K562 (cell line): ENCODE results near the gene PSMD7. TPM values are rescaled to one million over a fixed set of nuclear protein-coding genes. Genes with fewer than 3 reads are reported as not detected.

Experiments
- ATAC-seq: fragments of 200-7000 bp; cut with Tn5 transposase; 3 replicates; pipeline ENCODE4 v1.9.1; 2020; ENCODE audit warnings: moderate library complexity
- BruUV-seq: library from RNA; stranded (reverse); fragments of 400-500 nt; replicated peaks from 2 replicates; lab custom pipeline; 2021; lab: Mats Ljungman, UMichigan
- CTCF ChIA-PET: fragments of 300-600 bp; formaldehyde crosslinking; extraction: SDS; loops from one replicate; lab custom pipeline; 2021; ENCODE audit warnings: low intra/inter-chr PET ratio; lab: Yijun Ruan, JAX
- POLR2A ChIA-PET: fragments of 300-600, 350-650 bp; sonication (Branson Sonifier 250); formaldehyde crosslinking; extraction: SDS; loops from one replicate; lab custom pipeline; 2021; ENCODE audit warnings: antibody characterized with exemption, inconsistent platforms; lab: Yijun Ruan, JAX
- DNase-seq, 4 experiments: peaks; one replicate each; pipeline versions ENCODE4 v3.0.0 to v3.0.0-alpha.2; 2011 to 2018; ENCODE audit warnings: low spot score in 3 of 4, mixed read lengths in 3 of 4; ENCODE audit errors: extremely low read depth in 1 of 4
- FAIRE-seq: peaks from 2 replicates; lab custom pipeline; 2011; peaks lifted over from hg19 to GRCh38; lab: Jason Lieb, UNC
- H2AFZ ChIP-seq: 2 replicates; pipeline ENCODE4 v1.6.0; 2011; ENCODE audit warnings: low read depth, low read length, control low read depth, inconsistent platforms
- H3K27ac ChIP-seq: fragments of 200-600 bp; 3 replicates; pipeline ENCODE4 v1.8.0; 2011; ENCODE audit warnings: low read depth, mild to moderate bottlenecking, control low read depth, inconsistent platforms, low read length, moderate library complexity, mixed read lengths; ENCODE audit errors: extremely low read depth
- H3K27me3 ChIP-seq, 2 experiments: fragments of 300-600 bp in 1 of 2; 2 replicates in 1 of 2; 3 replicates in 1 of 2; pipeline versions ENCODE4 v1.6.0 to v1.8.0; 2011; ENCODE audit warnings: inconsistent platforms in 2 of 2, low read length in 2 of 2, mild to moderate bottlenecking in 1 of 2, mixed read lengths in 1 of 2, moderate library complexity in 1 of 2; ENCODE audit not compliant: control insufficient read depth in 2 of 2, insufficient read depth in 2 of 2
- H3K36me3 ChIP-seq: fragments of 300-600 bp; 3 replicates; pipeline ENCODE4 v1.8.0; 2011; ENCODE audit warnings: mild to moderate bottlenecking, low read length, inconsistent platforms; ENCODE audit not compliant: control insufficient read depth, insufficient read depth
- H3K4me1 ChIP-seq, 2 experiments: fragments of 200-600 bp in 1 of 2; replicated peaks in 1 of 2; 2 replicates in 1 of 2; 3 replicates in 1 of 2; pipeline versions ENCODE4 v1.5.1 to v1.8.0; 2011; ENCODE audit warnings: inconsistent platforms in 2 of 2, low read length in 2 of 2, mild to moderate bottlenecking in 1 of 2, mixed read lengths in 1 of 2, moderate library complexity in 1 of 2; ENCODE audit not compliant: control insufficient read depth in 2 of 2, insufficient read depth in 2 of 2
- H3K4me2 ChIP-seq: 2 replicates; pipeline ENCODE4 v1.6.1; 2011; ENCODE audit warnings: low read length, control low read depth, inconsistent platforms, mixed read lengths; ENCODE audit not compliant: insufficient read depth
- H3K4me3 ChIP-seq: fragments of 200-600 bp; sonication (generic), shearing (Covaris generic); 2 replicates; pipeline ENCODE4 v1.5.1; 2016; ENCODE audit warnings: control low read depth, inconsistent platforms
- H3K79me2 ChIP-seq: fragments of 200-600 bp; 3 replicates; pipeline ENCODE4 v1.8.0; 2011; ENCODE audit warnings: low read length, inconsistent platforms; ENCODE audit not compliant: control insufficient read depth, insufficient read depth
- H3K9ac ChIP-seq, 2 experiments: 2 replicates each; pipeline versions ENCODE4 v1.6.0 to v1.6.1; 2011; ENCODE audit warnings: low read depth in 2 of 2, low read length in 2 of 2, control low read depth in 1 of 2, inconsistent platforms in 1 of 2, mild to moderate bottlenecking in 1 of 2, mixed read lengths in 1 of 2; ENCODE audit not compliant: insufficient read depth in 1 of 2
- H3K9me1 ChIP-seq: one replicate; pipeline ENCODE4 v1.6.0; 2011; ENCODE audit warnings: inconsistent platforms, mild to moderate bottlenecking, low read length, moderate library complexity; ENCODE audit not compliant: control insufficient read depth, insufficient read depth
- H3K9me3 ChIP-seq: replicated peaks from 2 replicates; pipeline ENCODE4 v1.5.1; 2011; ENCODE audit warnings: low read depth, low read length, inconsistent platforms; ENCODE audit not compliant: control insufficient read depth, insufficient read depth
- H4K20me1 ChIP-seq: replicated peaks from 2 replicates; pipeline ENCODE4 v1.6.1; 2011; ENCODE audit warnings: low read length, inconsistent platforms, mixed read lengths; ENCODE audit not compliant: control insufficient read depth, insufficient read depth
- CXXC5 ChIP-seq: fragments of 250-450 bp; sonication (Bioruptor Pico); IDR thresholded peaks from 2 replicates; pipeline ENCODE4 v1.8.0; 2022; ENCODE audit warnings: inconsistent platforms, mild to moderate bottlenecking, moderate library complexity
- FOXA3 ChIP-seq, 2 experiments: fragments of 450-650 bp in 1 of 2; sonication (generic) in 1 of 2; formaldehyde crosslinking; IDR thresholded peaks in 1 of 2; conservative IDR thresholded peaks in 1 of 2; 2 replicates each; pipeline versions ENCODE4 v1.4.0 to v1.8.0; 2020 to 2022; ENCODE audit warnings: mild to moderate bottlenecking in 2 of 2, missing genetic modification reagents in 1 of 2
- HDAC3 ChIP-seq: fragments of 450-650 bp; IDR thresholded peaks from 2 replicates; pipeline ENCODE4 v1.6.1; 2018; ENCODE audit warnings: borderline replicate concordance, mild to moderate bottlenecking, moderate library complexity; ENCODE audit not compliant: partially characterized antibody
- LCOR ChIP-seq: sonication (generic); formaldehyde crosslinking; IDR thresholded peaks from 2 replicates; pipeline ENCODE4 v1.8.0; 2022; ENCODE audit warnings: mild to moderate bottlenecking, missing genetic modification reagents
- POLR2A ChIP-seq: fragments of 450-650 bp; conservative IDR thresholded peaks from 2 replicates; pipeline ENCODE4 v1.6.1; 2016
- POLR2AphosphoS5 ChIP-seq: IDR thresholded peaks from 2 replicates; pipeline ENCODE4 v1.6.1; 2011; ENCODE audit warnings: mild to moderate bottlenecking, low read depth, low read length, moderate library complexity; ENCODE audit not compliant: control insufficient read depth, insufficient read depth
- RBM34 ChIP-seq: fragments of 200-400 bp; formaldehyde crosslinking; IDR thresholded peaks from 2 replicates; pipeline ENCODE4 v1.6.1; 2018; ENCODE audit warnings: low read length, borderline replicate concordance; ENCODE audit not compliant: insufficient read depth
- SUPT5H ChIP-seq: fragments of 450-650 bp; IDR thresholded peaks from 2 replicates; pipeline ENCODE4 v1.6.1; 2016
- ZBTB8A ChIP-seq: fragments of 450-650 bp; IDR thresholded peaks from 2 replicates; pipeline ENCODE4 v1.6.1; 2018; ENCODE audit warnings: mild to moderate bottlenecking, moderate library complexity; ENCODE audit not compliant: partially characterized antibody
- ZNF140 ChIP-seq: fragments of 250-450 bp; sonication (Bioruptor Pico); IDR thresholded peaks from 2 replicates; pipeline ENCODE4 v1.8.0; 2021; ENCODE audit warnings: moderate library complexity, mild to moderate bottlenecking, inconsistent platforms
- ZNF311 ChIP-seq: fragments of 250-450 bp; sonication (Bioruptor Pico); IDR thresholded peaks from 2 replicates; pipeline ENCODE4 v1.4.0; 2020; ENCODE audit warnings: mild to moderate bottlenecking, moderate library complexity
- WGBS: fragments of 100-300 bp; shearing (Covaris generic); methylation state at CpG from one replicate; pipeline ENCODE4 v1.1.6; 2016; ENCODE audit warnings: low coverage, mixed read lengths; ENCODE audit not compliant: insufficient coverage; ENCODE audit errors: missing lambda C conversion rate; 5-methylcytosine and 5-hydroxymethylcytosine counted together
- in situ Hi-C: fragments of 300-500 bp; cut with MboI; formaldehyde crosslinking; loops from 4 replicates; pipeline ENCODE4 v1.15.0; 2018; ENCODE audit warnings: inconsistent platforms, mixed read lengths
- intact Hi-C: fragments of 100-400 bp; cut with micrococcal nuclease; formaldehyde crosslinking; loops from 2 replicates; pipeline ENCODE4 v1.14.2; 2022
- polyA plus RNA-seq, 8 experiments: library from polyadenylated mRNA; depleted of rRNA in 4 of 8; stranded (reverse) in 5 of 8; unstranded in 3 of 8; fragments of >200 nt; fragmentation: Nextera tagmentation in 2 of 8; fragmentation: Illumina TruSeq in 1 of 8; extraction: Ambion mirVana in 2 of 8; extraction: Trizol in 1 of 8; gene quantifications; 2 replicates each; pipeline versions ENCODE4 v1.2.1 to v1.2.3, GENCODE V29; 2011 to 2014; ENCODE audit warnings: inconsistent platforms in 1 of 8, missing spikeins in 1 of 8
- total RNA-seq, 7 experiments: library from RNA; depleted of rRNA in 6 of 7; stranded (reverse); fragments of >200 nt in 6 of 7; fragmentation: Illumina TruSeq in 2 of 7; extraction: Trizol in 2 of 7; gene quantifications; 2 replicates each; pipeline versions ENCODE4 v1.2.1 to v1.2.3, GENCODE V29; 2011 to 2021; ENCODE audit warnings: low replicate concordance in 1 of 7
- TF ChIP-seq, protein P1 (sequence below): fragments of 450-650 bp; formaldehyde crosslinking; conservative IDR thresholded peaks from 2 replicates; pipeline ENCODE4 v1.4.0; 2022; ENCODE audit warnings: mild to moderate bottlenecking, missing genetic modification characterization
- TF ChIP-seq, protein P2 (sequence below): fragments of 250-450 bp; sonication (Bioruptor Pico); IDR thresholded peaks from 2 replicates; pipeline ENCODE4 v1.4.0; 2020

Gene PSMD7
- total and polyA plus RNA-seq, 9 of the 15 experiments (the other 6 are each of a cell fraction or from before 2014, with no cell fraction given) = 100 to 226 (median 156) TPM

DNA sequence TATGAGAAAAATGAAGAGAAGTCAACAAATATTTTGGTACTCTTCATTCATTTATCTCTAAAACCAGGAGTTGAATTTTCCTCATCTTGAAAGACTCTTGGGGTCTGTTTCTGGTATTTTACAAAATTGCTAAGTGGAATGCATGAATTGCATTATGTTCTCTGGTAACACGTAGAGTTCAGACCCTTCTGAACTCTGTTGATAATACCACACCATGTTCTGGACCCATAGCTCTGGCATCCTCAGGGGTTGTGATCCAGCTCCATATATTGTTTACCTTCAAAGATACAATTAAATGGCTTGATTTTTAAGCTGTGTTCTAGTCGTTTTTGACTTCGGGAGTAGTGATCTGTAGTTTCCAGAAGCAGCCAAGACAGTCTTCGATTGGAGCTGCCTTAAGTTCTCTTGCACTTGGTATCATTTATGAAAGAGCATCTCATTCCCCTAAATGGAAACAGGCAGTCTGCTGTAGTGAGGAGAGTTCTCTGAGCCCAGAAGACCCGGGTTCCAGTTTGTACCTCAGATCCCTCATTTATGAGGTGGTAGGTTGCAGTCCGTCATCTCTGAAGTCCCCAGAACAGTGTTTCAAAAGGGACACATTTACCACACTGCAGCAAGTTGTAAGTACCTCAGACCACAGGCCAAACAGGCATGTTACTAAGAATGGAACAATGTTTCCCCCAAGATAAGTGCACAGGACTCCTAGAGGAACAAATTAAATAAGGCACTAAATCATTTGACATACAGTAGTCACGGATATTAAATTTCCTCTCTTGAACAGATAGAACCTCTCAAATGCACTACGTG lies 9.6 kb downstream of the PSMD7 start:
- Histone ChIP-seq H3K79me2 (peaks cover under 1% of the 10 kb centered on the region; the same call in 1 of the 3 replicates), H3K4me3 (no peak overlapping the region), H3K4me2 (no peak overlapping the region), H3K27me3 (no peaks in the 10 kb centered on the region), H3K36me3 (peaks cover 67% of the 10 kb centered on the region), H3K9me1 (no peaks in the 10 kb centered on the region), H2AFZ (no peak overlapping the region), H3K9ac (no peak overlapping the region), H3K27ac (no peak overlapping the region), H3K4me1 (no peaks in the 10 kb centered on the region), H3K9me3 (no peaks in the 10 kb centered on the region), H4K20me1 (0 out of 2 replicates have a peak, but pooled peaks cover 6% of the 10 kb centered on the region)
- no TSS peak for BruUV-seq
- TF ChIP-seq LCOR (CRISPR knock-in tag) (no peak), SUPT5H (peak; percentile 58; the same call in 1 of the 2 replicates), HDAC3 (no peak), RBM34 (no peak), POLR2AphosphoS5 (peak; percentile 29; the same call in 1 of the 2 replicates), POLR2A (peak; percentile 63), FOXA3 (CRISPR knock-in tag; conservative IDR thresholded peaks at IDR 0.05 in 1 of 2, IDR thresholded peaks at IDR 0.05 in 1 of 2) (no peak), ZNF140 (CRISPR knock-in tag) (no peak), CXXC5 (CRISPR knock-in tag) (no peak), ZNF311 (CRISPR knock-in tag) (no peak), ZBTB8A (no peak)
- TF ChIP-seq, protein P1, sequence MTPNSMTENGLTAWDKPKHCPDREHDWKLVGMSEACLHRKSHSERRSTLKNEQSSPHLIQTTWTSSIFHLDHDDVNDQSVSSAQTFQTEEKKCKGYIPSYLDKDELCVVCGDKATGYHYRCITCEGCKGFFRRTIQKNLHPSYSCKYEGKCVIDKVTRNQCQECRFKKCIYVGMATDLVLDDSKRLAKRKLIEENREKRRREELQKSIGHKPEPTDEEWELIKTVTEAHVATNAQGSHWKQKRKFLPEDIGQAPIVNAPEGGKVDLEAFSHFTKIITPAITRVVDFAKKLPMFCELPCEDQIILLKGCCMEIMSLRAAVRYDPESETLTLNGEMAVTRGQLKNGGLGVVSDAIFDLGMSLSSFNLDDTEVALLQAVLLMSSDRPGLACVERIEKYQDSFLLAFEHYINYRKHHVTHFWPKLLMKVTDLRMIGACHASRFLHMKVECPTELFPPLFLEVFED (CRISPR knock-in tag) = 0 out of 2 replicates have a peak, but pooled peaks have one; percentile 15
- TF ChIP-seq, protein P2, sequence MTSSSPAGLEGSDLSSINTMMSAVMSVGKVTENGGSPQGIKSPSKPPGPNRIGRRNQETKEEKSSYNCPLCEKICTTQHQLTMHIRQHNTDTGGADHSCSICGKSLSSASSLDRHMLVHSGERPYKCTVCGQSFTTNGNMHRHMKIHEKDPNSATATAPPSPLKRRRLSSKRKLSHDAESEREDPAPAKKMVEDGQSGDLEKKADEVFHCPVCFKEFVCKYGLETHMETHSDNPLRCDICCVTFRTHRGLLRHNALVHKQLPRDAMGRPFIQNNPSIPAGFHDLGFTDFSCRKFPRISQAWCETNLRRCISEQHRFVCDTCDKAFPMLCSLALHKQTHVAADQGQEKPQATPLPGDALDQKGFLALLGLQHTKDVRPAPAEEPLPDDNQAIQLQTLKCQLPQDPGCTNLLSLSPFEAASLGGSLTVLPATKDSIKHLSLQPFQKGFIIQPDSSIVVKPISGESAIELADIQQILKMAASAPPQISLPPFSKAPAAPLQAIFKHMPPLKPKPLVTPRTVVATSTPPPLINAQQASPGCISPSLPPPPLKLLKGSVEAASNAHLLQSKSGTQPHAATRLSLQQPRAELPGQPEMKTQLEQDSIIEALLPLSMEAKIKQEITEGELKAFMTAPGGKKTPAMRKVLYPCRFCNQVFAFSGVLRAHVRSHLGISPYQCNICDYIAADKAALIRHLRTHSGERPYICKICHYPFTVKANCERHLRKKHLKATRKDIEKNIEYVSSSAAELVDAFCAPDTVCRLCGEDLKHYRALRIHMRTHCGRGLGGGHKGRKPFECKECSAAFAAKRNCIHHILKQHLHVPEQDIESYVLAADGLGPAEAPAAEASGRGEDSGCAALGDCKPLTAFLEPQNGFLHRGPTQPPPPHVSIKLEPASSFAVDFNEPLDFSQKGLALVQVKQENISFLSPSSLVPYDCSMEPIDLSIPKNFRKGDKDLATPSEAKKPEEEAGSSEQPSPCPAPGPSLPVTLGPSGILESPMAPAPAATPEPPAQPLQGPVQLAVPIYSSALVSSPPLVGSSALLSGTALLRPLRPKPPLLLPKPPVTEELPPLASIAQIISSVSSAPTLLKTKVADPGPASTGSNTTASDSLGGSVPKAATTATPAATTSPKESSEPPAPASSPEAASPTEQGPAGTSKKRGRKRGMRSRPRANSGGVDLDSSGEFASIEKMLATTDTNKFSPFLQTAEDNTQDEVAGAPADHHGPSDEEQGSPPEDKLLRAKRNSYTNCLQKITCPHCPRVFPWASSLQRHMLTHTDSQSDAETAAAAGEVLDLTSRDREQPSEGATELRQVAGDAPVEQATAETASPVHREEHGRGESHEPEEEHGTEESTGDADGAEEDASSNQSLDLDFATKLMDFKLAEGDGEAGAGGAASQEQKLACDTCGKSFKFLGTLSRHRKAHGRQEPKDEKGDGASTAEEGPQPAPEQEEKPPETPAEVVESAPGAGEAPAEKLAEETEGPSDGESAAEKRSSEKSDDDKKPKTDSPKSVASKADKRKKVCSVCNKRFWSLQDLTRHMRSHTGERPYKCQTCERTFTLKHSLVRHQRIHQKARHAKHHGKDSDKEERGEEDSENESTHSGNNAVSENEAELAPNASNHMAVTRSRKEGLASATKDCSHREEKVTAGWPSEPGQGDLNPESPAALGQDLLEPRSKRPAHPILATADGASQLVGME (CRISPR knock-in tag) = no peak
- ChIA-PET CTCF (no interaction called here), POLR2A (interaction anchor here (0.6 to 3.6 kb wide), 5 partner anchors 9 to 1227 kb away, joined by 3 to 22 read pairs (median 4); partner anchors contain the start of gene PSMD7)
- FAIRE-seq = no peak
- intact Hi-C loops = loop anchor here (10.0 kb wide), 1 partner anchor 129 kb away; no protein-coding TSS in a partner anchor
- DNase-seq = peak in 1 of 4 experiments; percentile 7
- peak; percentile 27 for ATAC-seq
- in situ Hi-C loops = no loop called here
- 69% methylated on average over 8 of the region's 8 CpGs for WGBS
